ENCODE data around the gene MGAT4A.

MGAT4A gene

GRCh38 chr2:98753801-98754200 lies 22.9 kb upstream of the MGAT4A start:
- no peak for TF ChIP-seq YY1 (IDR thresholded peaks at IDR 0.05; ENCODE audit: low read depth)
- no peak for TF ChIP-seq CREB1 (IDR thresholded peaks at IDR 0.05; ENCODE audit: low read depth)
- TF ChIP-seq EP300 (IDR thresholded peaks at IDR 0.05; ENCODE audit: borderline replicate concordance): no peak
- TF ChIP-seq CEBPB (IDR thresholded peaks at IDR 0.05): no peak
- no peak for TF ChIP-seq MAX (IDR thresholded peaks at IDR 0.05)
- no peak for TF ChIP-seq FOXM1 (IDR thresholded peaks at IDR 0.05; ENCODE audit: borderline replicate concordance, low read depth)
- no peak for TF ChIP-seq TAF1 (IDR thresholded peaks at IDR 0.05; ENCODE audit: low read depth)
- no peak for TF ChIP-seq TCF12 (IDR thresholded peaks at IDR 0.05; ENCODE audit: low read depth)
- TF ChIP-seq USF1 (IDR thresholded peaks at IDR 0.05): no peak
- no peak for TF ChIP-seq ZBTB7A (IDR thresholded peaks at IDR 0.05; ENCODE audit: low read depth)
- TF ChIP-seq EGR1 (IDR thresholded peaks at IDR 0.05): no peak
- no peak for TF ChIP-seq REST (IDR thresholded peaks at IDR 0.05; ENCODE audit: low read depth)
- TF ChIP-seq NFIC (IDR thresholded peaks at IDR 0.05): no peak
- no peak for TF ChIP-seq RAD21 (IDR thresholded peaks at IDR 0.05; ENCODE audit: low read depth)
- no peak for TF ChIP-seq TEAD4 (IDR thresholded peaks at IDR 0.05)

- no peak for TF ChIP-seq ZBTB7A (IDR thresholded peaks at IDR 0.05; ENCODE audit: low read depth)
- TF ChIP-seq TAF1 (IDR thresholded peaks at IDR 0.05; ENCODE audit: low read depth): no peak
- no peak for TF ChIP-seq RAD21 (IDR thresholded peaks at IDR 0.05; ENCODE audit: low read depth)
Observed at GRCh38 chr2:98751748-98752147, 20.8 kb upstream of the MGAT4A start.

GRCh38 chr2:98750593-98751282 lies 19.8 kb upstream of the MGAT4A start:
- TF ChIP-seq REST (IDR thresholded peaks at IDR 0.05; ENCODE audit: low read depth) (no peak), CEBPB (IDR thresholded peaks at IDR 0.05) (no peak)

- no peak for TF ChIP-seq YY1 (IDR thresholded peaks at IDR 0.05; ENCODE audit: low read depth)
- TF ChIP-seq CEBPB (IDR thresholded peaks at IDR 0.05): no peak
- no peak for TF ChIP-seq TEAD4 (IDR thresholded peaks at IDR 0.05)
- TF ChIP-seq MAX (IDR thresholded peaks at IDR 0.05): no peak
- TF ChIP-seq EGR1 (IDR thresholded peaks at IDR 0.05): no peak
- TF ChIP-seq REST (IDR thresholded peaks at IDR 0.05; ENCODE audit: low read depth): no peak
- no peak for TF ChIP-seq CREB1 (IDR thresholded peaks at IDR 0.05; ENCODE audit: low read depth)
- no peak for TF ChIP-seq USF1 (IDR thresholded peaks at IDR 0.05)
- no peak for TF ChIP-seq EP300 (IDR thresholded peaks at IDR 0.05; ENCODE audit: borderline replicate concordance)
- TF ChIP-seq ZBTB7A (IDR thresholded peaks at IDR 0.05; ENCODE audit: low read depth): no peak
- TF ChIP-seq TCF12 (IDR thresholded peaks at IDR 0.05; ENCODE audit: low read depth): no peak
- no peak for TF ChIP-seq RAD21 (IDR thresholded peaks at IDR 0.05; ENCODE audit: low read depth)
- TF ChIP-seq FOXM1 (IDR thresholded peaks at IDR 0.05; ENCODE audit: borderline replicate concordance, low read depth): no peak
- TF ChIP-seq TAF1 (IDR thresholded peaks at IDR 0.05; ENCODE audit: low read depth): no peak
- TF ChIP-seq NFIC (IDR thresholded peaks at IDR 0.05): no peak
Observed at GRCh38 chr2:98749066-98749450, 18.1 kb upstream of the MGAT4A start.
